Measurements from ENCODE around the gene FBXW5. TPM values are rescaled to one million over a fixed set of nuclear protein-coding genes. Genes with fewer than 3 reads are reported as not detected.

Gene FBXW5
- total RNA-seq, 1 experiment from 2014 or later = 66.8 TPM

GRCh38 chr9:136913701-136914438 is 30.7 kb downstream of the FBXW5 start:
- ChIA-PET CTCF (no interaction called here), POLR2A (interaction anchor here (0.6 kb wide), 1 partner anchor 66 kb away, joined by 4 read pairs; no protein-coding TSS in a partner anchor)
- peaks cover 76% of the 10 kb centered on the region for H3K36me3 Mint-ChIP-seq (ENCODE audit: insufficient read depth, unreplicated experiment)
- H3K4me1 Mint-ChIP-seq (ENCODE audit: low read depth, unreplicated experiment) = no peaks in the 10 kb centered on the region
- no peaks in the 10 kb centered on the region for H3K4me1 ChIP-seq
- intact Hi-C loops (cut with micrococcal nuclease; ENCODE audit: unreplicated experiment) = no loop called here
- no peaks in the 10 kb centered on the region; the same call in none of the 2 replicates for H3K36me3 ChIP-seq (ENCODE audit: control insufficient read depth, insufficient read depth, low read length)
- no peak overlapping the region for H3K27ac Mint-ChIP-seq (ENCODE audit: unreplicated experiment)
- TF ChIP-seq, protein P1, sequence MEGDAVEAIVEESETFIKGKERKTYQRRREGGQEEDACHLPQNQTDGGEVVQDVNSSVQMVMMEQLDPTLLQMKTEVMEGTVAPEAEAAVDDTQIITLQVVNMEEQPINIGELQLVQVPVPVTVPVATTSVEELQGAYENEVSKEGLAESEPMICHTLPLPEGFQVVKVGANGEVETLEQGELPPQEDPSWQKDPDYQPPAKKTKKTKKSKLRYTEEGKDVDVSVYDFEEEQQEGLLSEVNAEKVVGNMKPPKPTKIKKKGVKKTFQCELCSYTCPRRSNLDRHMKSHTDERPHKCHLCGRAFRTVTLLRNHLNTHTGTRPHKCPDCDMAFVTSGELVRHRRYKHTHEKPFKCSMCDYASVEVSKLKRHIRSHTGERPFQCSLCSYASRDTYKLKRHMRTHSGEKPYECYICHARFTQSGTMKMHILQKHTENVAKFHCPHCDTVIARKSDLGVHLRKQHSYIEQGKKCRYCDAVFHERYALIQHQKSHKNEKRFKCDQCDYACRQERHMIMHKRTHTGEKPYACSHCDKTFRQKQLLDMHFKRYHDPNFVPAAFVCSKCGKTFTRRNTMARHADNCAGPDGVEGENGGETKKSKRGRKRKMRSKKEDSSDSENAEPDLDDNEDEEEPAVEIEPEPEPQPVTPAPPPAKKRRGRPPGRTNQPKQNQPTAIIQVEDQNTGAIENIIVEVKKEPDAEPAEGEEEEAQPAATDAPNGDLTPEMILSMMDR (IDR thresholded peaks at IDR 0.05; ENCODE audit: insufficient read depth in 1 of 2, low read depth in 1 of 2, low read length in 1 of 2, severe bottlenecking in 1 of 2, unreplicated experiment in 1 of 2) = no peak
- BruUV-seq (replicated peaks) = no TSS peak
- no peaks in the 10 kb centered on the region for H3K9me3 ChIP-seq
- DNase-seq = no peak
- H3K4me3 Mint-ChIP-seq (ENCODE audit: unreplicated experiment) = no peak overlapping the region
- H3K27me3 ChIP-seq (replicated peaks; ENCODE audit: control insufficient read depth, insufficient read depth, low read length) = no peaks in the 10 kb centered on the region
- no peaks in the 10 kb centered on the region for H3K27me3 Mint-ChIP-seq (ENCODE audit: insufficient read depth, unreplicated experiment)
- H3K4me3 ChIP-seq (ENCODE audit: low read depth, low read length) = no peak overlapping the region
- H3K9me3 Mint-ChIP-seq (ENCODE audit: unreplicated experiment) = no peaks in the 10 kb centered on the region

DNA sequence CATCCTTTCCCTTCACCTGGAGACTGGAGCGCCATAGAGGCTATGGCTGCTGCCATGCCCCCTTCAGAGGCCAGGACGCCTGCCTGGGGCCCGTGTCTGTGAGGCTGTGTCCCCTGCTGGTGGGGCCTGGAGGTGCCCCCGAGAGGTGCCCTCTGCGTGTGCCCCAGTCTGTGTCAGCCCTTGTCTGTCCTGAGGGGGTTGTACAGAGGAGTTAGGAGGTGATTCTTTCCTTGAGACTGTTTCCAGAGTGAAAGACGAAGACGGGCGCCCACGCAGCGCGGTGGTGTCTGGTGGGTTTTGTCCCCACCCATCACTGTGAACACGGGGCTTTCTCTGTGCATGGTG is 33.7 kb downstream of the FBXW5 start:
- Mint-ChIP-seq H3K4me3 (ENCODE audit: unreplicated experiment) (no peak overlapping the region), H3K36me3 (ENCODE audit: insufficient read depth, unreplicated experiment) (peaks cover 86% of the 10 kb centered on the region), H3K4me1 (ENCODE audit: low read depth, unreplicated experiment) (no peaks in the 10 kb centered on the region), H3K27me3 (ENCODE audit: insufficient read depth, unreplicated experiment) (no peaks in the 10 kb centered on the region), H3K9me3 (ENCODE audit: unreplicated experiment) (no peaks in the 10 kb centered on the region), H3K27ac (ENCODE audit: unreplicated experiment) (no peak overlapping the region)
- intact Hi-C loops (cut with micrococcal nuclease; ENCODE audit: unreplicated experiment) = no loop called here
- CTCF ChIA-PET = no interaction called here
- Histone ChIP-seq H3K27me3 (replicated peaks; ENCODE audit: control insufficient read depth, insufficient read depth, low read length) (no peaks in the 10 kb centered on the region), H3K4me3 (ENCODE audit: low read depth, low read length) (no peak overlapping the region), H3K4me1 (no peaks in the 10 kb centered on the region), H3K36me3 (ENCODE audit: control insufficient read depth, insufficient read depth, low read length) (peaks cover 1% of the 10 kb centered on the region), H3K9me3 (no peaks in the 10 kb centered on the region)
- no TSS peak for BruUV-seq (replicated peaks)
- TF ChIP-seq, protein P1 (IDR thresholded peaks at IDR 0.05; ENCODE audit: insufficient read depth in 1 of 2, low read depth in 1 of 2, low read length in 1 of 2, severe bottlenecking in 1 of 2, unreplicated experiment in 1 of 2) = peak in 1 of 2 experiments; percentile 12
- no peak for DNase-seq
- POLR2A ChIA-PET = no interaction called here

DNA sequence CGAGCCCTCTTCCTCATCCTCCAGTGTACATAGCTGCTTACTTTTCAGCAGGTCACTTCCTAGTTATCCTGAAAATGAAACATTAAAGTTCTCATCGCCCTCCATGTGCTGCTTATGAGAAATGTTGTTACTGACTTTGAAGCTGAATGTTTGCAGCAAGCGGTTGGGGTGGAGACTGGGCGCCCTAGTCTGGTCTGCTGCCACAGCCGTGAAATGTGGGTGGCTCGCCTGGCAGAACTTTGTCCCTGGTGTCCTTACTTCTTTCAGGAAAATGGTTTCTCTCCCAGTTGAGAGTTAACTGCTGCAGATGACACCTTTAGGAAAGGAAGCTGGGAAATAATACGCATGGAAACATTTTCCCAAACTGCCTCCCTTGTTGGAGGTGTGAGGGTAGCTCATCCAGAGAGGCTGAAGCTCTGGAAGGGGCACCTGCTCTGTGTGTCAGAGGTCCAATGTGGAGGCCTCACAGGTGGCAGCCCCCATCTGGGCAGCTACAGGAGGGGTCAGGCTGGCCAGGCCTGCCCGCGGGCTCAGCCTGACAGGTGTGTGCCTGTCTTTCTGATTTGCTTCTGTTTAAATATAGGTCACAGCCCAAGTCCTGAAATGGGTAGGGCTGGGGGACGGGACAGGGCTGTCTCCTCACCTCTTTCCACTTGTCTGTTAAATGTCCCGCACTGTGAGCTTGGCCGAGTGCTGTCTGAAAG is 34.2 kb downstream of the FBXW5 start:
- H3K9me3 Mint-ChIP-seq (ENCODE audit: unreplicated experiment) = no peaks in the 10 kb centered on the region
- no TSS peak for BruUV-seq (replicated peaks)
- no peak for DNase-seq
- Histone ChIP-seq H3K36me3 (ENCODE audit: control insufficient read depth, insufficient read depth, low read length) (peaks cover 1% of the 10 kb centered on the region; the same call in 1 of the 2 replicates), H3K4me3 (ENCODE audit: low read depth, low read length) (no peak overlapping the region), H3K4me1 (no peaks in the 10 kb centered on the region), H3K9me3 (no peaks in the 10 kb centered on the region), H3K27me3 (replicated peaks; ENCODE audit: control insufficient read depth, insufficient read depth, low read length) (no peaks in the 10 kb centered on the region)
- TF ChIP-seq, protein P1 (IDR thresholded peaks at IDR 0.05; ENCODE audit: insufficient read depth in 1 of 2, low read depth in 1 of 2, low read length in 1 of 2, severe bottlenecking in 1 of 2, unreplicated experiment in 1 of 2) = no peak
- peaks cover 83% of the 10 kb centered on the region for H3K36me3 Mint-ChIP-seq (ENCODE audit: insufficient read depth, unreplicated experiment)
- H3K27me3 Mint-ChIP-seq (ENCODE audit: insufficient read depth, unreplicated experiment) = no peaks in the 10 kb centered on the region
- no peaks in the 10 kb centered on the region for H3K4me1 Mint-ChIP-seq (ENCODE audit: low read depth, unreplicated experiment)
- H3K27ac Mint-ChIP-seq (ENCODE audit: unreplicated experiment) = no peak overlapping the region
- ChIA-PET POLR2A (no interaction called here), CTCF (no interaction called here)
- no peak overlapping the region for H3K4me3 Mint-ChIP-seq (ENCODE audit: unreplicated experiment)
- intact Hi-C loops (cut with micrococcal nuclease; ENCODE audit: unreplicated experiment) = no loop called here

Data from Caco-2 (cell line).